LNCaP clone FGC (cell line): Measurements from ENCODE around the gene B3GLCT.
"Not testable (repeated sequence)": the region's sequence is repeated elsewhere in the genome, so short reads cannot be mapped to it uniquely, and the experiment has no call there.

Experiments
- DNase-seq: peaks from one replicate; pipeline ENCODE4 v3.0.0-alpha.2; 2011; ENCODE audit warnings: low read depth
- H3K4me3 ChIP-seq: 2 replicates; pipeline ENCODE4 v1.5.1; 2011; ENCODE audit warnings: mild to moderate bottlenecking, low read depth, low read length, control low read depth
- TF ChIP-seq, protein P1 (sequence below): IDR thresholded peaks from 2 replicates; pipeline ENCODE4 v1.5.1; 2012; ENCODE audit warnings: mild to moderate bottlenecking; ENCODE audit not compliant: control insufficient read depth, insufficient read depth; ENCODE audit errors: extremely low read depth

Gene B3GLCT

DNA sequence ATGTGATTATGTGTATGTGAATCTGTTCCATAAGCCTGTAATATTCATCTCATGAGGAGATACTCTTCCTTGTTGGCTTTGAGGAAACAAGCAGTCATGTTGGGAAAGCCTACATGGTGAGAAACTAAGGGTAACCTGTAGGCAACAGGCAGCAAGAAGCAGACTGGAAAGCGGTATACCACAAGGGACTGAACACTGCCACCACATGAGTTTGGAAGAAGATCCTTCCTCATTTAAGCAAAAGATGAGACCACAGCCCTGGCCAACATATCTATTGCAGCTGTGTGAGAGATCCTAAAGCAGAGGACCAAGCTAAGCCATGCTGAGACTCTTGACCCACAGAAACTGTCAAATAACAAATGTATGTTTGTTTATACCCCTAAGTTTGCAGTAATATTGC lies 134.8 kb downstream of the B3GLCT start:
- no peak for DNase-seq
- H3K4me3 ChIP-seq: no peak overlapping the region
- TF ChIP-seq, protein P1, sequence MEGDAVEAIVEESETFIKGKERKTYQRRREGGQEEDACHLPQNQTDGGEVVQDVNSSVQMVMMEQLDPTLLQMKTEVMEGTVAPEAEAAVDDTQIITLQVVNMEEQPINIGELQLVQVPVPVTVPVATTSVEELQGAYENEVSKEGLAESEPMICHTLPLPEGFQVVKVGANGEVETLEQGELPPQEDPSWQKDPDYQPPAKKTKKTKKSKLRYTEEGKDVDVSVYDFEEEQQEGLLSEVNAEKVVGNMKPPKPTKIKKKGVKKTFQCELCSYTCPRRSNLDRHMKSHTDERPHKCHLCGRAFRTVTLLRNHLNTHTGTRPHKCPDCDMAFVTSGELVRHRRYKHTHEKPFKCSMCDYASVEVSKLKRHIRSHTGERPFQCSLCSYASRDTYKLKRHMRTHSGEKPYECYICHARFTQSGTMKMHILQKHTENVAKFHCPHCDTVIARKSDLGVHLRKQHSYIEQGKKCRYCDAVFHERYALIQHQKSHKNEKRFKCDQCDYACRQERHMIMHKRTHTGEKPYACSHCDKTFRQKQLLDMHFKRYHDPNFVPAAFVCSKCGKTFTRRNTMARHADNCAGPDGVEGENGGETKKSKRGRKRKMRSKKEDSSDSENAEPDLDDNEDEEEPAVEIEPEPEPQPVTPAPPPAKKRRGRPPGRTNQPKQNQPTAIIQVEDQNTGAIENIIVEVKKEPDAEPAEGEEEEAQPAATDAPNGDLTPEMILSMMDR: no peak

DNA sequence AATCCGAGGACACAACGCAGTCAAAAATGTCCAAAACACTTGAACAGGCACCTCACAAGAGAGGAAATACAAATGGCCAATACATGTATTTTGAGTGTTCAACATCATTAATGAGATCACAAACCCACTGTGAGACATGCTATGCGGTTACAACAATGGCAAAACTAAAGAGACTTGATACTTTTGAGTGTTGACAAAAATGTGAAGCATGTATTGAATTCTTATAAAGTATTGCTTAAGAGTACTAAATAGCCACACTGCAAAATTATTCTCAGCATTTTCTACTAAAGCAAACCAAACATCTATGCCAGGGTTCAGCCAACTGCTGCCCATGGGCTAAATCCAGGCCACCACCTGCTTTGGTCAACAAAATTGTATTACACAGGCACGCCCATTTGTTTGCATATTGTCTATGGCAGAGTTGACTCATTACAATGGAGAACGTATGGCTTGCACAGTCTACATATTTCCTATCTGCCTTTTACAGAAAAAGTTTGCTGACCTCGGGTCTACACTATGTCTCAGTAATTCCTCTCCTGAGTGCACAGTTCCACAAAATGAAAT lies 135.3 kb downstream of the B3GLCT start:
- TF ChIP-seq, protein P1: no peak
- no peak for DNase-seq

DNA sequence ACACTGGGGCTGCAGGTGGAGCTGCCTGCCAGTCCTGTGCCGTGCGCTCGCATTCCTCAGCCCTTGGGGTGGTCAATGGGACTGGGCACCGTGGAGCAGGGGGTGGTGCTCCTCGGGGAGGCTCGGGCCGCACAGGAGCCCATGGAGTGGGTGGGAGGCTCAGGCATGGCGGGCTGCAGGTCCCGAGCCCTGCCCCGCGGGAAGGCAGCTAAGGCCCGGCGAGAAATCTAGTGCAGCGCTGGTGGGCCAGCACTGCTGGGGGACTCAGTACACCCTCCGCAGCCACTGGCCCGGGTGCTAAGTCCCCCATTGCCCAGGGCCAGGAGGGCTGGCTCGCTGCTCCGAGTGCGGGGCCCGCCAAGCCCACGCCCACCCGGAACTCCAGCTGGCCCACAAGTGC lies 139.8 kb downstream of the B3GLCT start:
- not testable (repeated sequence) for H3K4me3 ChIP-seq, DNase-seq

More for the DNA sequence above, 135.3 kb downstream of the B3GLCT start:
- no peak overlapping the region for H3K4me3 ChIP-seq

DNA sequence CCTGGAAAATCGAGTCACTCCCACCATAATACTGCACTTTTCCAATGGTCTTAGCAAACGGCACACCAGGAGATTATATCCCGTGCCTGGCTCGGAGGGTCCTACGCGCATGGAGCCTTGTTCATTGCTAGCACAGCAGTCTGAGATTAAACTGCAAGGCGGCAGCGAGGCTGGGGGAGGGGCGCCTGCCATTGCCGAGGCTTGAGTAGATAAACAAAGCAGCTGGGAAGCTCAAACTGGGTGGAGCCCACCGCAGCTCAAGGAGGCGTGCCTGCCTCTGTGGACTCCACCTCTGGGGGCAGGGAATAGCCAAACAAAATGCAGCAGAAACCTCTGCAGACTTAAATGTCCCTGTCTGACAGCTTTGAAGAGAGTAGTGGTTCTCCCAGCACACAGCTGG lies 141.1 kb downstream of the B3GLCT start:
- DNase-seq, H3K4me3 ChIP-seq: not testable (repeated sequence)

DNA sequence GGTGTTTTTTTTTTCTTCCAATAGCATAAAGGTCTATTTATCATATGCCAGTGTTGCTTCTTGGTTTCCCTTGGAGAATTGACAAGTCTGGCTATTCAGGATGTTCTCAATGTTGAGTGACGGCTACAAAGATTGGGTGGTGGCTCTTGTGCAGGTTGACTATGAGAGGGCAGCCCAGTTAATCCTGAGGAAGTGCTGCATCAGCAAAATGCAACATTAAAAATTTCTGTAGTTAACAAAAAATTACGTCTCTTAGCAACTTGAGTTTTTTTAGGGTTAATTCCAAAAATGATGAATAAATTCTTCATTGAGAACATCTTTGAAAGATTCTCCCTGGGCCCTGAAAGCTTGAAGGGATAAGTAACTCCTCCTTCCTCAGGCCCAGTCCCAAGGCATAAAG lies 147.1 kb downstream of the B3GLCT start:
- no peak overlapping the region for H3K4me3 ChIP-seq
- TF ChIP-seq, protein P1: no peak
- DNase-seq: no peak

DNA sequence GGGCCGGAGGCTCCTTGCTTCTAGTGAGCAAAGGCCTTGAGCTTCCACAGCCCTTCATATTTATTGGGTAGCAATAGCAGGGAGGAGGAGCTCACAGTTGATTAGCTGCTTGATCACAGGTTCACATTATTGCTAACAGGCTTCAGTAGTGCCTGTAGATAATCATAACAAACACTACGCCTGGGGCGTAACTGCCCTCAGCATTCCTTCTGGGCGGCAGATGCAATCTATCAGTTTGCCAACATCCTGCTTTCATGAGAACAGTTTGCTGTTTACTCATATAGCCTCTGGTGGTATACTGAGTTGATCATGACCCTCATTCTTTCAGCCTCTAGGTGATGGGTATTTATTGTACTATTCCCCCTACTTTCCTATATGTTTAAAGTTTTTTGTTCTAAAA lies 149.4 kb downstream of the B3GLCT start:
- H3K4me3 ChIP-seq: no peak overlapping the region
- DNase-seq: no peak
- TF ChIP-seq, protein P1: no peak

DNA sequence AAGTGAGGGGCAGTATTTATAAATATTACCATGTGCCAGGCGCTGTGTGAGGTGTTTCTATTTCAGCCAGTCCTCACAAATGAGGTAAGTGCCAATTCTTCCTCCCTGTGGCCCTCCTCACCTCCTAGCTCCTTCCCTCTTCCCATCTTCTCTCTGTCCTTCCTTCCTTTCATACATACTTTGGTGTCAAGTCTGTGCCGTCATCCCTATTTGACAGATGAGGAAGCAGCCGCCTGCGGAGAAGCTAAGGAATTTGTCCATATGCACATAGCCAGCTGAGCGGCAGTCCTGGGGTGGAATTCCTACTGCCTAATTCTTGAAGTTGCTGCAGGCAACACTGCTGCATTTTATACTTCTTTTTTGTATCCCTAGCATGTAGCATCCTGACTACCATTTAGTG lies 150.8 kb downstream of the B3GLCT start:
- no peak overlapping the region for H3K4me3 ChIP-seq
- TF ChIP-seq, protein P1: no peak
- no peak for DNase-seq

DNA sequence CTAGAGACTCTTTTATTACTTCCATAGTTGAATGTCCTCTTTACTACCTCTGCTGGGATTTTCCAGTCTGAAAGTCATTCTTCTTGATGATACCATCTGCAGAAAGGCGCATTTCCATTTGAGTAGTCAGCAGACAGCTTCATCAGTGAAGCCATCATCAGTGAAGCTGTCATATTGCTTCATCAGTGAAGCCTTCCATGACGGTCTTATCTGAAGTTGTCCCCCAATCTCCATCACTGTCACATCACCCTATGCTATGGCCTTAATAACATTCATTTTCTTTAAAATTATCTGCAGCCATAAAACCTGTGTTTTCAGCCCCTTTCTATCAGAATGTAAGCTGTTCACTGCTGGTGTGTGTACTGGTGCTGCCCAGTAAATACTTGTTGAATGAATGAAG lies 151.6 kb downstream of the B3GLCT start:
- DNase-seq: no peak
- TF ChIP-seq, protein P1: no peak
- H3K4me3 ChIP-seq: no peak overlapping the region
